ENCODE measurements around the gene NOS2.
"Not testable (repeated sequence)": the region's sequence is repeated elsewhere in the genome, so short reads cannot be mapped to it uniquely, and the experiment has no call there.

DNA sequence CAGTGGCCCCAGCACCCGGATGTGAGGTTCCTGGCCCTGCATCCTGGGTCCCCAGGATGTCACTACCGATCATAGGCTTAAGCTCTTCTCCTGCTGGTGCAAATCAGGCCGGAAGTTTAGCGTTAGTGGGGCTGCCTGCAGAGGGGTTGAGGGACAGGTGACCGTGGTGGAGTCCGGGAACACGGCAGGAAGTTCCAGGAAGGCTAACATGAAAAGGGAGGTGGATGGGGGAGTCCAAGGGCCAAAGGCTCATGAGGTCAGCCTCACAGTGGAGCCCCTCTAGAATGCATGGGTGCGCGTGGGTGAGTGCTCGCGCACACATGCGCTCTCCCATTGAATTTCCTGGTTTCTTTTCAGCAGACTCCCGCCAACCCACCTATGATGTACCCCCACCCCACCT, 46.6 kb downstream of the NOS2 start:
- TF ChIP-seq, protein P1, sequence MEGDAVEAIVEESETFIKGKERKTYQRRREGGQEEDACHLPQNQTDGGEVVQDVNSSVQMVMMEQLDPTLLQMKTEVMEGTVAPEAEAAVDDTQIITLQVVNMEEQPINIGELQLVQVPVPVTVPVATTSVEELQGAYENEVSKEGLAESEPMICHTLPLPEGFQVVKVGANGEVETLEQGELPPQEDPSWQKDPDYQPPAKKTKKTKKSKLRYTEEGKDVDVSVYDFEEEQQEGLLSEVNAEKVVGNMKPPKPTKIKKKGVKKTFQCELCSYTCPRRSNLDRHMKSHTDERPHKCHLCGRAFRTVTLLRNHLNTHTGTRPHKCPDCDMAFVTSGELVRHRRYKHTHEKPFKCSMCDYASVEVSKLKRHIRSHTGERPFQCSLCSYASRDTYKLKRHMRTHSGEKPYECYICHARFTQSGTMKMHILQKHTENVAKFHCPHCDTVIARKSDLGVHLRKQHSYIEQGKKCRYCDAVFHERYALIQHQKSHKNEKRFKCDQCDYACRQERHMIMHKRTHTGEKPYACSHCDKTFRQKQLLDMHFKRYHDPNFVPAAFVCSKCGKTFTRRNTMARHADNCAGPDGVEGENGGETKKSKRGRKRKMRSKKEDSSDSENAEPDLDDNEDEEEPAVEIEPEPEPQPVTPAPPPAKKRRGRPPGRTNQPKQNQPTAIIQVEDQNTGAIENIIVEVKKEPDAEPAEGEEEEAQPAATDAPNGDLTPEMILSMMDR (conservative IDR thresholded peaks at IDR 0.05): not testable (repeated sequence)
- not testable (repeated sequence) for TF ChIP-seq EZH2 (IDR thresholded peaks at IDR 0.05; ENCODE audit: low read depth)

Data from PC-9 (cell line).